HG03378 (cell line): ENCODE data around the gene GALNTL6.
"Not testable (repeated sequence)": the region's sequence is repeated elsewhere in the genome, so short reads cannot be mapped to it uniquely, and the experiment has no call there.

Experiments used
- ATAC-seq: cut with Tn5 transposase; IDR thresholded peaks from one replicate; pipeline ENCODE4 v1.9.1; 2021; ENCODE audit warnings: mild to moderate bottlenecking, moderate library complexity; ENCODE audit not compliant: unreplicated experiment

Gene GALNTL6

GRCh38 chr4:172962564-172963353 lies 1149.6 kb downstream of the GALNTL6 start:
- no peak for ATAC-seq

- ATAC-seq: no peak
These were observed 1150.5 kb downstream of the GALNTL6 start for GRCh38 chr4:172963498-172964294.

DNA sequence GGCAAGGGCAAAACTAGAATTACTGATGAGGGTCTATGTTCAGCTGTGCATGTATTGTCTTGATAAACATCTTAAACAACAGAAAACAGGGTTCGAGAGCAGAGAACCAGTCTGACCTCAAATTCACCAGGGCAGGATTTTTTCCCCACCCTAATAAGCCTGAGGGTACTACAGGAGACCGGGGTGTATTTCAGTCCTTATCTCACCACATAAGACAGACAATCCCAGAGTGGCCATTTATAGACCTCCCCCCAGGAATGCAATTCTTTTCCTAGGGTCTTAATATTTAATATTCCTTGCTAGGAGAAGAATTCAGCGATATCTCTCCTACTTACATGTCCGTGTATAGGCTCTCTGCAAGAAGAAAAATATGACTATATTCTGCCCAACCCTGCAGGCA lies 1157.0 kb downstream of the GALNTL6 start:
- ATAC-seq: not testable (repeated sequence)

GRCh38 chr4:172974586-172974985 lies 1161.4 kb downstream of the GALNTL6 start:
- no peak for ATAC-seq

- no peak for ATAC-seq
These were observed 1162.5 kb downstream of the GALNTL6 start for GRCh38 chr4:172975651-172976229.

GRCh38 chr4:172977491-172978041 lies 1164.4 kb downstream of the GALNTL6 start:
- ATAC-seq: not testable (repeated sequence)

GRCh38 chr4:172978848-172979247 lies 1165.6 kb downstream of the GALNTL6 start:
- no peak for ATAC-seq

DNA sequence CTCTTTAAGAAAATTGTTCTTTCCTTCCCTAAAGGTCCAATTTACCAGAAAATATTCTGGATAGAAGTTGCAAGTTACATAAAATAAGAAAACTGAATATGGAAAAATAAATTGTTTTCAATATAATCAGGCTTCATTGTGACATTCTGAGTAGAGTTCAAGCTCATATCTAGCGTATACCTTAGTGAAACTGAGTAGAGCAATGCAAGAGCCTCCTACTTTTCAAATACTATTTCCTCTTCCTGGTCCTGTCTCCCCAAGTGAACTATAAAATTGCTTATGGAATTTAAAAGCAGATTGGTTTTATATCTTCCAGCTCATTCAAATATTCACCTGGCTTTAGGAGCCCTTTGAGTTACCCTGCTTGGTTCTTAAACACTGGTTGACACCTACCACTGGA lies 1166.1 kb downstream of the GALNTL6 start:
- no peak for ATAC-seq

GRCh38 chr4:172980219-172980618 lies 1167.0 kb downstream of the GALNTL6 start:
- no peak for ATAC-seq

- ATAC-seq: peak; percentile 72
These were observed 1169.0 kb downstream of the GALNTL6 start for GRCh38 chr4:172982151-172982590.

DNA sequence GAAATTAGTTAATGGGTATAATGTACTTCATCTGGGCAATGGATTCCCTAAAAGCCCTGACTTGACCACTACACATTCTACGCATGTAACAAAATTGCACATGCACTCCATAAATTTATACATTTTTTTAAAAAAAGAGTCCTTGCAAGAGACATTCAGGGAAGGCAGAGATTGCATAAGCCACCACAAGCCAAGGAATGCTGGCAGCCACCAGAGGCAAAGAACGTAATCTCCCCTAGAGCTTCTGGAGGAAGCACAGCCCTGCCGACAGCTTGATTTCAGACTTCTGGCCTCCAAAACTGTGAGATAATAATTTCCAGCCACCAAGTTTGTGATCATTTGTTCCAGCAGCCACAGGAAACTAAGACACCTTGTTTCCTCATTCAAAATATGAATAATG lies 1169.8 kb downstream of the GALNTL6 start:
- no peak for ATAC-seq

GRCh38 chr4:172983631-172984030 lies 1170.4 kb downstream of the GALNTL6 start:
- ATAC-seq: no peak

DNA sequence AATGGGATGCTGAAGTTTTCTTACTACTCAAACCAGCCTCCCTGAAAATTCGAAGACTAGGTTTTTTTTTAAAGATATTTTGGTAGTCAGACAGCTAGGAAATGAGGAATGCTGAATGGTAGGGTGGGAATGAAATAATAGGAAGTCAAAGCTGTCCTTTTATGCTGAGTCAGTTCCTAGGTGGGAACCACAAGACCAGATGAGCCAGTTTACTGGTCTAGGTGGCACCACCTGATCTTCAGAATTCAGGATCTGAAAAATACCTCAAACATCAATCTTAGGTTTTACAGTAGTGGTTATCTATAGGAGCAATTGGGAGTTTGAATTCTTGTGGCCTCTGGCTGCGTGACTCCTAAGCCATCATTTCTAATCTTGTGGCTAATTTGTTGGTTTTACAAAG lies 1172.3 kb downstream of the GALNTL6 start:
- no peak for ATAC-seq

DNA sequence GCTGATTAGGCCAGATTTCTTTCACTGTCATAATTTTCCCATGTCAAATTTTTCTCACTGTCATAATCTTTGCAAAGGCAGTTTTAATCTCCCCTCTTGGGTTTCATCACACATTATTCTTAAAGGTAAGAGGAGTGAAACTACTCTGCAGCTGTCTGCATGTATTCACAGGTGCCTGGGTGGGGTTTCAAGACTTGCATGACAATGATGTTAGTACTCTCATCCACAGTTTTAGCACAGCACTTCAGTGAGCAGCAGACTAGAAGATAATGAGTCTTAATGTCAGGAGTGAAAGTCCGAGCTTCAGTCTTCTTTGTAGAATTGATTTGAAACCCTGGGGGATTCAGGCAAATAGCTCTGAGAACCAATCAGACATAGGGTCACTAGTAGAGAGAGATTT lies 1172.9 kb downstream of the GALNTL6 start:
- ATAC-seq: peak; percentile 64

GRCh38 chr4:172989984-172990820 lies 1177.0 kb downstream of the GALNTL6 start:
- no peak for ATAC-seq

GRCh38 chr4:172992648-172993378 lies 1179.6 kb downstream of the GALNTL6 start:
- ATAC-seq: no peak

- ATAC-seq: no peak
These were observed 1182.0 kb downstream of the GALNTL6 start for GRCh38 chr4:172995161-172995560.

GRCh38 chr4:172995704-172996103 lies 1182.5 kb downstream of the GALNTL6 start:
- no peak for ATAC-seq

DNA sequence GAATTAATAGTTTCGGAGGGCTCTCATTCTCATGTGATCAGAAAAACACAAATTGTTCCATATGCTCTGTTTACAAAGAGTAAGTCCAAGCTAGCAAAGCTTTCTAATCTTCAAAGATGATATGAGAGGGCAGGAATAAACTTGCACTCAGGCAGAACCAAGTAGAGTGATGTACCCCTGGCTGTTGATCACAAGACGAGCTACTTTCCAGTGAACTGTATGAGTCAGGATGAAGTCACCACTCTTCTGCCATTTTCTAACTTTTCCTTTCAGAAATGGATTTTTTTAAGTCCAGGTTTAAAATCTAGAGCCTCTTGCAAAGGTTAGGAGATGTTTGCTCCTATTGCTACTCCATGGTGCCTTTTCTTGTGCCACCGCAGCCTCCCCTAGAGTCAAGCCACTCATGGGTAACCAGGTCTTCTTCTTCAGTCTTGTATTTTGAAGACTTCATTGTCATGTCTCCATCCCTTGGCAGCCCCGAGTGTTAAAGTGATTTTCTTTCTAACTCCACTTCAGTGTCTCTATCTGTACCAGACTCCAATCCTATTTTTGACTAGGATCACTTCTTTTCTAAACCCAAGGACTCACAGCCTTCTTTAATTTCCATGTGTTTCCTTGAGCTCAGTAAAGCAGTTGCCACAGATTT lies 1183.5 kb downstream of the GALNTL6 start:
- ATAC-seq: no peak
